A673 (cell line): ENCODE measurements around the gene EPHA5. TPM values are rescaled to one million over a fixed set of nuclear protein-coding genes. Genes with fewer than 3 reads are reported as not detected.

Source experiments
- BruUV-seq: library from RNA; stranded (reverse); fragments of 400-500 nt; replicated peaks from 2 replicates; lab custom pipeline; 2021; lab: Mats Ljungman, UMichigan
- CTCF ChIA-PET: fragments of 300-600 bp; sonication (Branson Sonifier 250); formaldehyde crosslinking; loops from one replicate; lab custom pipeline; 2022; ENCODE audit warnings: antibody characterized with exemption; lab: Charles Lee
- POLR2A ChIA-PET: fragments of 300-600 bp; sonication (Branson Sonifier 250); formaldehyde crosslinking; loops from one replicate; lab custom pipeline; 2022; ENCODE audit warnings: antibody characterized with exemption; ENCODE audit not compliant: low non-redundant PET; lab: Charles Lee
- DNase-seq: peaks from one replicate; pipeline ENCODE4 v3.0.0-alpha.2; 2015; ENCODE audit warnings: low spot score
- H3K27ac ChIP-seq: fragments of 200-600 bp; sonication (generic); 2 replicates; pipeline ENCODE4 v1.5.1; 2016; ENCODE audit warnings: mixed run types, low read depth, mild to moderate bottlenecking, mixed read lengths, antibody characterized with exemption, low read length; ENCODE audit not compliant: poor library complexity, severe bottlenecking
- H3K27me3 ChIP-seq: fragments of 200-600 bp; sonication (generic); replicated peaks from 2 replicates; pipeline ENCODE4 v1.6.1; 2017; ENCODE audit warnings: mixed run types, low read depth, mild to moderate bottlenecking, mixed read lengths, antibody characterized with exemption, low read length; ENCODE audit not compliant: insufficient read depth, poor library complexity
- H3K36me3 ChIP-seq: fragments of 200-600 bp; sonication (generic); 2 replicates; pipeline ENCODE4 v1.6.1; 2016; ENCODE audit warnings: mixed run types, mild to moderate bottlenecking, mixed read lengths, antibody characterized with exemption, low read length; ENCODE audit not compliant: insufficient read depth, poor library complexity, severe bottlenecking
- H3K4me1 ChIP-seq: fragments of 200-600 bp; sonication (generic); 2 replicates; pipeline ENCODE4 v1.6.1; 2017; ENCODE audit warnings: mixed run types, mild to moderate bottlenecking, mixed read lengths, antibody characterized with exemption, low read length; ENCODE audit not compliant: insufficient read depth, poor library complexity, severe bottlenecking
- H3K4me3 ChIP-seq: fragments of 200-600 bp; sonication (generic); 2 replicates; pipeline ENCODE4 v1.5.1; 2016; ENCODE audit warnings: low read depth, mixed run types, mild to moderate bottlenecking, mixed read lengths, low read length; ENCODE audit not compliant: poor library complexity, severe bottlenecking
- H3K9me3 ChIP-seq: fragments of 200-600 bp; sonication (generic); 2 replicates; pipeline ENCODE4 v1.6.1; 2016; ENCODE audit warnings: mixed run types, low read depth, mild to moderate bottlenecking, mixed read lengths, antibody characterized with exemption, low read length; ENCODE audit not compliant: poor library complexity, severe bottlenecking
- EZH2 ChIP-seq: fragments of 200-600 bp; sonication (generic); IDR thresholded peaks from 2 replicates; pipeline ENCODE4 v1.6.1; 2017; ENCODE audit warnings: borderline replicate concordance, low read depth, mild to moderate bottlenecking, mixed read lengths, antibody characterized with exemption, low read length; ENCODE audit not compliant: poor library complexity, severe bottlenecking
- intact Hi-C: fragments of 100-400 bp; cut with micrococcal nuclease; formaldehyde crosslinking; loops from one replicate; pipeline ENCODE4 v1.10.0; 2022; ENCODE audit not compliant: unreplicated experiment
- total RNA-seq: library from RNA; stranded (reverse); gene quantifications from 2 replicates; pipeline ENCODE4 v1.2.3, GENCODE V29; 2021
- TF ChIP-seq, protein P1 (sequence below): fragments of 300-800, 200-600 bp; sonication (generic); conservative IDR thresholded peaks from 2 replicates; pipeline ENCODE4 v1.5.1; 2017; ENCODE audit warnings: low read depth, mild to moderate bottlenecking, antibody characterized with exemption, low read length, moderate library complexity, mixed read lengths

EPHA5 gene
- total RNA-seq, 1 experiment from 2014 or later, result 6.0 TPM

DNA sequence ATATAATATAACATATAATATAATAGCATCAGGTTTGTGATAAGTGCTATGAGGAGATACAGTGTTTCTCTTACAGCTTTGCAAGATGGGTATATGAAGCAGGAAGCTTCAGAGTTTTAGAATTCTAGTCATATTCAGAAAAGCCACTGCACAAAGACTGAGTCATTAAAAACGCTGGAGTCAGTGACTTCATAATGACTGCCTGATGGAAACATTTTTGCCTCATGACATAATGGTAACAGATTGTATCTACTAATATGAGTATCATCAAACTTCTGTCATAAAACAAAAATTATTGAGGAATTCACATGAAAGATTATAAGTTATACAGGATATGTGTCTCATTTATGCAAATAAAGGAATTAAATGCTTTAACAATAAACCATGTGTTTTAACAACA, 46.8 kb downstream of the EPHA5 start:
- H3K4me3 ChIP-seq, result no peak overlapping the region
- DNase-seq, result peak; percentile 58
- TF ChIP-seq, protein P1, sequence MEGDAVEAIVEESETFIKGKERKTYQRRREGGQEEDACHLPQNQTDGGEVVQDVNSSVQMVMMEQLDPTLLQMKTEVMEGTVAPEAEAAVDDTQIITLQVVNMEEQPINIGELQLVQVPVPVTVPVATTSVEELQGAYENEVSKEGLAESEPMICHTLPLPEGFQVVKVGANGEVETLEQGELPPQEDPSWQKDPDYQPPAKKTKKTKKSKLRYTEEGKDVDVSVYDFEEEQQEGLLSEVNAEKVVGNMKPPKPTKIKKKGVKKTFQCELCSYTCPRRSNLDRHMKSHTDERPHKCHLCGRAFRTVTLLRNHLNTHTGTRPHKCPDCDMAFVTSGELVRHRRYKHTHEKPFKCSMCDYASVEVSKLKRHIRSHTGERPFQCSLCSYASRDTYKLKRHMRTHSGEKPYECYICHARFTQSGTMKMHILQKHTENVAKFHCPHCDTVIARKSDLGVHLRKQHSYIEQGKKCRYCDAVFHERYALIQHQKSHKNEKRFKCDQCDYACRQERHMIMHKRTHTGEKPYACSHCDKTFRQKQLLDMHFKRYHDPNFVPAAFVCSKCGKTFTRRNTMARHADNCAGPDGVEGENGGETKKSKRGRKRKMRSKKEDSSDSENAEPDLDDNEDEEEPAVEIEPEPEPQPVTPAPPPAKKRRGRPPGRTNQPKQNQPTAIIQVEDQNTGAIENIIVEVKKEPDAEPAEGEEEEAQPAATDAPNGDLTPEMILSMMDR, result no peak
- no peak for TF ChIP-seq EZH2
- no peak overlapping the region for H3K27ac ChIP-seq
- intact Hi-C loops, result no loop called here
- H3K9me3 ChIP-seq, result no peaks in the 10 kb centered on the region
- no TSS peak for BruUV-seq
- H3K4me1 ChIP-seq, result peaks cover 7% of the 10 kb centered on the region
- ChIA-PET POLR2A (no interaction called here), CTCF (no interaction called here)
- H3K36me3 ChIP-seq, result no peaks in the 10 kb centered on the region
- H3K27me3 ChIP-seq, result no peaks in the 10 kb centered on the region

DNA sequence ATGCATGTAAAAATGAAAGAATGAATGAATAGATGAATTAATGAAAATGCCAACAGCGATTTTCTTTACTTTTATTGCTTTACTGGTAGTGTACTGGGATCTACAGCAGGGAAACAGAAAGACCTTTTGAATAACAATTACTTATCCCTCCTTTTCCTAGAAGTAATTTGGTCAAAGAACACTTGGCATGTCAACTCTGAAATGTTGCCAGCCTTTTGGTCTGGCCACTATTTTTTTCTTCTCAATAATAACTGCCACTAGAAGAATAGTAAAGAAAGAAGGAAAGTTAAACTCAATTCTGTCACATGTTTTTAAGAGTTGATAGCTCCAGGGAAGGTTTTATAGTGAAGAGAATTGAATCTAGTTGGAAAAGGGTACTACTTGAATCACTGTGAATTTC, 52.9 kb downstream of the EPHA5 start:
- Histone ChIP-seq H3K9me3 (no peaks in the 10 kb centered on the region), H3K27me3 (no peaks in the 10 kb centered on the region), H3K27ac (no peak overlapping the region), H3K36me3 (no peaks in the 10 kb centered on the region), H3K4me1 (no peaks in the 10 kb centered on the region), H3K4me3 (no peak overlapping the region)
- no peak for TF ChIP-seq EZH2
- TF ChIP-seq, protein P1, result no peak
- ChIA-PET CTCF (no interaction called here), POLR2A (no interaction called here)
- no TSS peak for BruUV-seq
- no peak for DNase-seq
- intact Hi-C loops, result no loop called here

DNA sequence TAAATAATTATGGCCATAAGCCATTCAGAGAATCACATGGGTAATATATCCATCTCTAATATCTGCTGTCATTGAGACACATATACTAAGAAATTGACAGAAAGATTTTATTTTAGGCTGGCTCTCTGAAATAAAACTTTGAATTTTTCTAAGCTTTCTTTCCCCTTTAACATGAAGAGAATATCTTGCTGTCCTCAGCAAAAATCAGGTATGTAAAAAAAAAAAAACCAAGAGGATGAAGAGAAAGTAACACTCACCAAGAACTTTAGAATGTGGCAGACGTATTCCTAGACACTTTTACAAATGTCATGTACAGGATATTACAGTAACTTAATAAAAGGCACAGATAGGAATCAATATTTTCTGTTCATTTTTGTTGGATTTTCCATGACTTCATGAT, 65.8 kb downstream of the EPHA5 start:
- TF ChIP-seq, protein P1, result no peak
- no peak for TF ChIP-seq EZH2

More for the DNA sequence above, 65.8 kb downstream of the EPHA5 start:
- H3K4me3 ChIP-seq, result no peak overlapping the region
- POLR2A ChIA-PET, result no interaction called here
- BruUV-seq, result no TSS peak
- H3K27ac ChIP-seq, result no peak overlapping the region
- CTCF ChIA-PET, result no interaction called here
- H3K9me3 ChIP-seq, result no peaks in the 10 kb centered on the region
- no peak for DNase-seq
- no peaks in the 10 kb centered on the region for H3K27me3 ChIP-seq
- intact Hi-C loops, result no loop called here
- H3K4me1 ChIP-seq, result no peaks in the 10 kb centered on the region
- H3K36me3 ChIP-seq, result no peaks in the 10 kb centered on the region
